Stomach smooth muscle (tissue), 2 donors: ENCODE data around the gene S100PBP.

Source experiments
- H3K27ac ChIP-seq: one replicate; pipeline ENCODE4 v1.7.0; 2013; ENCODE audit warnings: mild to moderate bottlenecking, low read length, inconsistent platforms
- H3K27me3 ChIP-seq, 2 donors: one replicate each; pipeline ENCODE4 v1.7.0; 2013; ENCODE audit warnings: low read length in 2 of 2; ENCODE audit not compliant: insufficient read depth in 2 of 2, control insufficient read depth in 1 of 2
- H3K36me3 ChIP-seq, 2 donors: one replicate each; pipeline ENCODE4 v1.7.0; 2013; ENCODE audit warnings: low read length in 2 of 2; ENCODE audit not compliant: control insufficient read depth in 2 of 2, insufficient read depth in 2 of 2
- H3K4me1 ChIP-seq: one replicate; pipeline ENCODE4 v1.7.0; 2013; ENCODE audit warnings: low read length; ENCODE audit not compliant: control insufficient read depth, insufficient read depth
- H3K4me3 ChIP-seq, 2 donors: one replicate each; pipeline ENCODE4 v1.7.0; 2013; ENCODE audit warnings: low read length in 2 of 2
- H3K9ac ChIP-seq, 2 donors: one replicate each; pipeline ENCODE4 v1.7.0; 2013; ENCODE audit warnings: low read length in 2 of 2, mild to moderate bottlenecking in 1 of 2
- H3K9me3 ChIP-seq, 2 donors: one replicate each; pipeline ENCODE4 v1.7.0; 2013; ENCODE audit warnings: low read length in 2 of 2; ENCODE audit not compliant: control insufficient read depth in 2 of 2
- donor health status: healthy.
- donor health status: Pancreatic carcinoma.

S100PBP gene

GRCh38 chr1:32773764-32774463 is 43.5 kb upstream of the S100PBP start:
- Histone ChIP-seq H3K27me3 (no peaks in the 10 kb centered on the region), H3K9me3 (no peaks in the 10 kb centered on the region), H3K4me3 (no peak overlapping the region), H3K4me1 (peaks cover 18% of the 10 kb centered on the region), H3K36me3 (peaks cover 16 to 24% of the 10 kb centered on the region in 2 donors), H3K9ac (no peak overlapping the region), H3K27ac (no peak overlapping the region)

GRCh38 chr1:32774464-32774808 is 43.0 kb upstream of the S100PBP start:
- no peak overlapping the region for H3K4me3 ChIP-seq
- no peaks in the 10 kb centered on the region for H3K27me3 ChIP-seq
- H3K36me3 ChIP-seq: peaks cover 22 to 29% of the 10 kb centered on the region in 2 donors
- H3K4me1 ChIP-seq: peaks cover 18% of the 10 kb centered on the region
- H3K9me3 ChIP-seq: no peaks in the 10 kb centered on the region
- H3K9ac ChIP-seq: no peak overlapping the region
- H3K27ac ChIP-seq: no peak overlapping the region

- Histone ChIP-seq H3K27me3 (no peaks in the 10 kb centered on the region), H3K4me1 (peaks cover 15% of the 10 kb centered on the region), H3K27ac (peak overlapping the region; percentile 18), H3K9me3 (no peaks in the 10 kb centered on the region), H3K9ac (peak overlapping the region in 1 of 2 donors; percentile 29), H3K36me3 (peaks cover 28 to 35% of the 10 kb centered on the region in 2 donors), H3K4me3 (no peak overlapping the region)
Measured at GRCh38 chr1:32774950-32775634, 42.4 kb upstream of the S100PBP start.

GRCh38 chr1:32775640-32776337 is 41.7 kb upstream of the S100PBP start:
- Histone ChIP-seq H3K4me3 (no peak overlapping the region), H3K27ac (peak overlapping the region; percentile 18), H3K36me3 (peaks cover 35 to 38% of the 10 kb centered on the region in 2 donors), H3K27me3 (no peaks in the 10 kb centered on the region), H3K9me3 (no peaks in the 10 kb centered on the region), H3K9ac (no peak overlapping the region), H3K4me1 (peaks cover 15% of the 10 kb centered on the region)

GRCh38 chr1:32779242-32779641 is 38.2 kb upstream of the S100PBP start:
- peaks cover 6% of the 10 kb centered on the region for H3K4me1 ChIP-seq
- H3K27ac ChIP-seq: no peak overlapping the region
- H3K4me3 ChIP-seq: no peak overlapping the region
- H3K9me3 ChIP-seq: no peaks in the 10 kb centered on the region
- no peak overlapping the region for H3K9ac ChIP-seq
- peaks cover 50 to 52% of the 10 kb centered on the region in 2 donors for H3K36me3 ChIP-seq
- H3K27me3 ChIP-seq: no peaks in the 10 kb centered on the region

- Histone ChIP-seq H3K27ac (no peak overlapping the region), H3K36me3 (peaks cover 52 to 53% of the 10 kb centered on the region in 2 donors), H3K9ac (no peak overlapping the region)
Measured at GRCh38 chr1:32780005-32780404, 37.4 kb upstream of the S100PBP start.

GRCh38 chr1:32780628-32781234 is 36.7 kb upstream of the S100PBP start:
- Histone ChIP-seq H3K9ac (no peak overlapping the region), H3K4me1 (peaks cover 1% of the 10 kb centered on the region), H3K9me3 (no peaks in the 10 kb centered on the region), H3K27ac (no peak overlapping the region), H3K4me3 (no peak overlapping the region), H3K36me3 (peaks cover 45 to 50% of the 10 kb centered on the region in 2 donors), H3K27me3 (no peaks in the 10 kb centered on the region)

More at GRCh38 chr1:32780005-32780404, 37.4 kb upstream of the S100PBP start:
- no peaks in the 10 kb centered on the region for H3K9me3 ChIP-seq
- no peaks in the 10 kb centered on the region for H3K27me3 ChIP-seq
- H3K4me1 ChIP-seq: peaks cover 6% of the 10 kb centered on the region
- H3K4me3 ChIP-seq: no peak overlapping the region

GRCh38 chr1:32782086-32782485 is 35.4 kb upstream of the S100PBP start:
- H3K27ac ChIP-seq: no peak overlapping the region
- H3K9me3 ChIP-seq: no peaks in the 10 kb centered on the region
- H3K36me3 ChIP-seq: peaks cover 54% of the 10 kb centered on the region in 2 donors
- H3K9ac ChIP-seq: no peak overlapping the region
- H3K27me3 ChIP-seq: no peaks in the 10 kb centered on the region
- H3K4me3 ChIP-seq: no peak overlapping the region
- H3K4me1 ChIP-seq: no peaks in the 10 kb centered on the region

- Histone ChIP-seq H3K27me3 (no peaks in the 10 kb centered on the region), H3K36me3 (peaks cover 48 to 51% of the 10 kb centered on the region in 2 donors), H3K9ac (no peak overlapping the region), H3K4me3 (no peak overlapping the region), H3K4me1 (no peaks in the 10 kb centered on the region), H3K9me3 (no peaks in the 10 kb centered on the region), H3K27ac (no peak overlapping the region)
Measured at GRCh38 chr1:32783851-32784250, 33.6 kb upstream of the S100PBP start.

GRCh38 chr1:32784817-32785216 is 32.6 kb upstream of the S100PBP start:
- H3K27me3 ChIP-seq: no peaks in the 10 kb centered on the region
- H3K4me3 ChIP-seq: no peak overlapping the region
- H3K9ac ChIP-seq: no peak overlapping the region
- no peaks in the 10 kb centered on the region for H3K4me1 ChIP-seq
- H3K9me3 ChIP-seq: no peaks in the 10 kb centered on the region
- H3K36me3 ChIP-seq: peaks cover 38 to 43% of the 10 kb centered on the region in 2 donors
- H3K27ac ChIP-seq: no peak overlapping the region
